Right atrium auricular region (tissue), 2 donors: Measurements from ENCODE around the gene UGCG. TPM values are rescaled to one million over a fixed set of nuclear protein-coding genes. Genes with fewer than 3 reads are reported as not detected.

Experiments
- DNase-seq: peaks from one replicate; pipeline ENCODE4 v3.0.0-alpha.2; 2019; ENCODE audit warnings: low spot score
- H3K27ac ChIP-seq, 2 donors: fragments of 200-600 bp; sonication (generic); 1 replicate in 1 of 2; 2 replicates in 1 of 2; pipeline ENCODE4 v1.5.1; 2016 to 2019
- H3K27me3 ChIP-seq, 2 donors: fragments of 200-600 bp; sonication (generic); one replicate each; pipeline versions ENCODE4 v1.5.1 to v1.6.0; 2017 to 2019
- H3K36me3 ChIP-seq: fragments of 200-600 bp; sonication (generic); one replicate; pipeline ENCODE4 v1.5.1; 2016
- H3K4me1 ChIP-seq, 2 donors: fragments of 200-600 bp; sonication (generic); one replicate each; pipeline versions ENCODE4 v1.5.1 to v1.6.0; 2017 to 2019
- H3K4me3 ChIP-seq, 2 donors: fragments of 200-600 bp; sonication (generic); 1 replicate in 1 of 2; 2 replicates in 1 of 2; pipeline ENCODE4 v1.5.1; 2017 to 2019; ENCODE audit warnings: mild to moderate bottlenecking in 1 of 2, moderate library complexity in 1 of 2
- H3K9me3 ChIP-seq, 2 donors: fragments of 200-600 bp; sonication (generic); one replicate each; pipeline ENCODE4 v1.5.1; 2019
- CTCF ChIP-seq, 2 donors: fragments of 200-600 bp; sonication (generic); IDR thresholded peaks; one replicate each; pipeline ENCODE4 v1.5.1; 2019; ENCODE audit warnings: antibody characterized with exemption in 2 of 2
- total RNA-seq, 2 donors: library from RNA; depleted of rRNA; stranded (reverse); fragments of >200 nt; gene quantifications; one replicate each; pipeline ENCODE4 v1.1.0, GENCODE V29; 2016

UGCG gene
- total RNA-seq, 2 donors from 2014 or later: 10.3 to 10.8 TPM

- Histone ChIP-seq H3K4me1 (peaks cover 0 to 29% of the 10 kb centered on the region in 2 donors), H3K36me3 (no peaks in the 10 kb centered on the region)
Observed at GRCh38 chr9:111909444-111909843, 12.8 kb downstream of the UGCG start.

GRCh38 chr9:111910428-111910827, 13.8 kb downstream of the UGCG start:
- Histone ChIP-seq H3K27me3 (no peaks in the 10 kb centered on the region), H3K36me3 (no peaks in the 10 kb centered on the region), H3K4me3 (no peak overlapping the region), H3K4me1 (peaks cover 0 to 37% of the 10 kb centered on the region in 2 donors), H3K9me3 (no peaks in the 10 kb centered on the region), H3K27ac (no peak overlapping the region)
- no peak for DNase-seq
- TF ChIP-seq CTCF (IDR thresholded peaks at IDR 0.05): no peak

More at GRCh38 chr9:111909444-111909843, 12.8 kb downstream of the UGCG start:
- H3K9me3 ChIP-seq: no peaks in the 10 kb centered on the region
- no peak overlapping the region for H3K27ac ChIP-seq
- no peak overlapping the region for H3K4me3 ChIP-seq
- TF ChIP-seq CTCF (IDR thresholded peaks at IDR 0.05): no peak
- H3K27me3 ChIP-seq: no peaks in the 10 kb centered on the region
- no peak for DNase-seq

- no peaks in the 10 kb centered on the region for H3K27me3 ChIP-seq
- no peak for DNase-seq
- H3K4me1 ChIP-seq: peaks cover 0 to 41% of the 10 kb centered on the region in 2 donors
- no peak overlapping the region for H3K27ac ChIP-seq
- H3K36me3 ChIP-seq: no peaks in the 10 kb centered on the region
- no peak overlapping the region for H3K4me3 ChIP-seq
- no peaks in the 10 kb centered on the region for H3K9me3 ChIP-seq
- TF ChIP-seq CTCF (IDR thresholded peaks at IDR 0.05): no peak
Observed at GRCh38 chr9:111913159-111913558, 16.5 kb downstream of the UGCG start.

DNA sequence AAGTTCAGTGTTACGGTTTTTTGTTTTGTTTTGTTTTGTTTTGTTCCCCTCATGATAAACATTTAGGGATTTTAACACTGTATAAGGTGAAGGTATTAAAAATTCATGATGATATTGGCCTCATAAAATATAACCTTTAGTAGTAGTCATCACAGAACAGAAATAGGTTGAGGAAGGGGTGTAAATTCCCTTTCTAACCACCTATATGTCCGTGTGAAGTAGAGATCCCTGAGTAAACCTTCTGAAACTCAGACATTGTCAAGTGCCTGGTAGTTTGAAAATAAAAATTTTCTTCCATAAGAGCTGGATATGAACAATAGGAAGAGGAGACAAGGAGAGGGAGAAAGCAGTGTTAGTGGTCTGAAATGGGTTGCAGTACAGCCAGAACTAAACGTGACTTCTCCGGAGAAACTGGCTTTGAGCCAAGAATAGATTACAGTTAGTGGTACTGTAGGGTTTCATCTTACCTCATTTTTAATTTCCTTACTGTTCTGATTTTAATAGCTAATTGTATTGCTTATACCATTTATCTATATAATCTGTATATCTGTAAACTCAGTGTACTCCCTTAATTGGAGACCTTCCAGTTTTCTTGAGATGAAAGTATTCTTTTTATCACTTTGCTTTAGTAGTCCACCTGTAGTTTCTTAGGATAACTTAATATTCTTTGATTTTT, 18.3 kb downstream of the UGCG start:
- no peak for TF ChIP-seq CTCF (IDR thresholded peaks at IDR 0.05)
- Histone ChIP-seq H3K4me3 (no peak overlapping the region), H3K9me3 (no peaks in the 10 kb centered on the region), H3K36me3 (no peaks in the 10 kb centered on the region), H3K4me1 (peaks cover 0 to 24% of the 10 kb centered on the region in 2 donors), H3K27me3 (no peaks in the 10 kb centered on the region), H3K27ac (no peak overlapping the region)
- DNase-seq: no peak

DNA sequence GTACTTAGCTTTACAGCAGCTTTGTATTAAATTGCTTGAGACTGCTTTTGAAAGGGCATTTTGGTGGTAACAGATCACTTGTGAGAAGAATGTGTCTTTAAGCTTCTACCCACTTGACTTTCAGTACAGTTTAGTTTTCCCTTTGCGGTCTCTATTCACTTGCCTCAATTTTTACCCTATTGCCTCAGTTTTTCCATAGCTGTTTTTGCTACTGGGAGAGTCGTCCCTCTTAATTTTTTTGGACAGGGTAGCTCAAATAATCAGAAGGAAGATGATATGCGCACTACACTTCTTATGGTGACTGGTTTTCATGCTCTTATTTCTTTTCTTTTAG, 18.8 kb downstream of the UGCG start:
- Histone ChIP-seq H3K27ac (no peak overlapping the region), H3K27me3 (no peaks in the 10 kb centered on the region), H3K36me3 (no peaks in the 10 kb centered on the region), H3K9me3 (no peaks in the 10 kb centered on the region), H3K4me3 (no peak overlapping the region), H3K4me1 (peaks cover 0 to 19% of the 10 kb centered on the region in 2 donors)
- DNase-seq: no peak
- TF ChIP-seq CTCF (IDR thresholded peaks at IDR 0.05): no peak

DNA sequence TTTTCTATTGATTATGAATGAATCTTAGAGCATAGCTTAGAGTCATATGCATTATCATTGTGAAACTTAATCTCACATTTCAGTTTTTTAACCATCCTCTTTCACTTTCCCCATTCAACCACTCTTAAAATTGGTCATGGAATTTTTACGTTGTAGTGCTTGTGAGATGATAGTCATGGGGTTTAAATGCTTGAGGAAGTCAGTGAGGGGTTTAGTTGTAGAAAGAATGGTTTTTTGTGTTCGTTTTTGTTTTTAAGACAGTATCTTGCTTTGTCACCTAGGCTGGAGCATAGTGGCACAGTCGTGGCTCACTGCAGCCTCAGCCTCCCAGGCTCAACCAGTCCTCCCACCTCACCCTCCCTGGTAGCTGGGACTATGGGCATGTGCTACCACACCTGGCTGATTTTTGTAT, 19.6 kb downstream of the UGCG start:
- H3K27ac ChIP-seq: no peak overlapping the region

More for the DNA sequence above, 19.6 kb downstream of the UGCG start:
- no peak for TF ChIP-seq CTCF (IDR thresholded peaks at IDR 0.05)
- H3K9me3 ChIP-seq: no peaks in the 10 kb centered on the region
- H3K27me3 ChIP-seq: no peaks in the 10 kb centered on the region
- H3K4me3 ChIP-seq: no peak overlapping the region
- peaks cover 0 to 12% of the 10 kb centered on the region in 2 donors for H3K4me1 ChIP-seq
- no peak for DNase-seq
- H3K36me3 ChIP-seq: no peaks in the 10 kb centered on the region
